Calu3 (cell line): Measurements from ENCODE around the gene EHBP1L1. TPM values are rescaled to one million over a fixed set of nuclear protein-coding genes. Genes with fewer than 3 reads are reported as not detected.

Experiments used
- BruUV-seq: library from RNA; stranded (reverse); fragments of 400-500 nt; replicated peaks from 2 replicates; lab custom pipeline; 2021; lab: Mats Ljungman, UMichigan
- CTCF ChIA-PET: fragments of 300-600 bp; sonication (Branson Sonifier 250); formaldehyde crosslinking; loops from one replicate; lab custom pipeline; 2022; ENCODE audit warnings: antibody characterized with exemption; lab: Charles Lee
- DNase-seq: peaks from one replicate; pipeline ENCODE4 v3.0.0; 2022
- H3K27ac Mint-ChIP-seq: one replicate; pipeline ENCODE4 v1.8.0; 2022; ENCODE audit warnings: mixed read lengths; ENCODE audit not compliant: unreplicated experiment
- H3K27me3 Mint-ChIP-seq: one replicate; pipeline ENCODE4 v1.8.0; 2022; ENCODE audit warnings: mixed read lengths; ENCODE audit not compliant: unreplicated experiment
- H3K36me3 Mint-ChIP-seq: one replicate; pipeline ENCODE4 v1.8.0; 2022; ENCODE audit warnings: mild to moderate bottlenecking, moderate library complexity, mixed read lengths; ENCODE audit not compliant: insufficient read depth, unreplicated experiment
- H3K4me1 Mint-ChIP-seq: one replicate; pipeline ENCODE4 v1.8.0; 2022; ENCODE audit warnings: mild to moderate bottlenecking, low read depth, mixed read lengths; ENCODE audit not compliant: unreplicated experiment
- H3K4me3 Mint-ChIP-seq: one replicate; pipeline ENCODE4 v1.8.0; 2022; ENCODE audit warnings: mild to moderate bottlenecking, low read depth, moderate library complexity, mixed read lengths; ENCODE audit not compliant: unreplicated experiment
- H3K9me3 Mint-ChIP-seq: one replicate; pipeline ENCODE4 v1.8.0; 2022; ENCODE audit warnings: low read depth, mixed read lengths; ENCODE audit not compliant: unreplicated experiment
- intact Hi-C: fragments of 100-400 bp; cut with micrococcal nuclease; formaldehyde crosslinking; loops from one replicate; pipeline ENCODE4 v1.10.0; 2022; ENCODE audit not compliant: unreplicated experiment
- total RNA-seq: library from RNA; stranded (reverse); gene quantifications from 2 replicates; pipeline ENCODE4 v1.2.3, GENCODE V29; 2022
- TF ChIP-seq, protein P1 (sequence below): fragments of 200-600 bp; IDR thresholded peaks from one replicate; pipeline ENCODE4 v1.8.0; 2022; ENCODE audit warnings: antibody characterized with exemption; ENCODE audit not compliant: unreplicated experiment

The EHBP1L1 gene
- total RNA-seq, 1 experiment from 2014 or later, result 73.7 TPM

DNA sequence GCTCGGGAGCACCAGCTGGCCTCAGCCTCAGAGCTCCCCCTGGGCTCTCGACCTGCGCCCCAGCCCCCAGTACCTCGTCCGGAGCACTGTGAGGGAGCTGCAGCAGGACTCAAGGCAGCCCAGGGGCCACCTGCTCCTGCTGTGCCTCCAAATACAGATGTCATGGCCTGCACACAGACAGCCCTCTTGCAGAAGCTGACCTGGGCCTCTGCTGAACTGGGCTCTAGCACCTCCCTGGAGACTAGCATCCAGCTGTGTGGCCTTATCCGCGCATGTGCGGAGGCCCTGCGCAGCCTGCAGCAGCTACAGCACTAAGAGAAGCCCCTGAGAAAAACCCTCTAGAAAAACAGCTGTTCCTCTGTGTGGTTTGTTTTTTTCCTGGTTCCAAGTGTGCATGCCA is 4.4 kb upstream of the EHBP1L1 start:
- Mint-ChIP-seq H3K9me3 (no peaks in the 10 kb centered on the region), H3K4me3 (peak overlapping the region; percentile 79), H3K27me3 (no peaks in the 10 kb centered on the region), H3K27ac (peak overlapping the region; percentile 88), H3K36me3 (peaks cover 83% of the 10 kb centered on the region), H3K4me1 (peaks cover 46% of the 10 kb centered on the region)
- DNase-seq, result no peak
- TF ChIP-seq, protein P1, sequence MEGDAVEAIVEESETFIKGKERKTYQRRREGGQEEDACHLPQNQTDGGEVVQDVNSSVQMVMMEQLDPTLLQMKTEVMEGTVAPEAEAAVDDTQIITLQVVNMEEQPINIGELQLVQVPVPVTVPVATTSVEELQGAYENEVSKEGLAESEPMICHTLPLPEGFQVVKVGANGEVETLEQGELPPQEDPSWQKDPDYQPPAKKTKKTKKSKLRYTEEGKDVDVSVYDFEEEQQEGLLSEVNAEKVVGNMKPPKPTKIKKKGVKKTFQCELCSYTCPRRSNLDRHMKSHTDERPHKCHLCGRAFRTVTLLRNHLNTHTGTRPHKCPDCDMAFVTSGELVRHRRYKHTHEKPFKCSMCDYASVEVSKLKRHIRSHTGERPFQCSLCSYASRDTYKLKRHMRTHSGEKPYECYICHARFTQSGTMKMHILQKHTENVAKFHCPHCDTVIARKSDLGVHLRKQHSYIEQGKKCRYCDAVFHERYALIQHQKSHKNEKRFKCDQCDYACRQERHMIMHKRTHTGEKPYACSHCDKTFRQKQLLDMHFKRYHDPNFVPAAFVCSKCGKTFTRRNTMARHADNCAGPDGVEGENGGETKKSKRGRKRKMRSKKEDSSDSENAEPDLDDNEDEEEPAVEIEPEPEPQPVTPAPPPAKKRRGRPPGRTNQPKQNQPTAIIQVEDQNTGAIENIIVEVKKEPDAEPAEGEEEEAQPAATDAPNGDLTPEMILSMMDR, result no peak
- BruUV-seq, result no TSS peak
- CTCF ChIA-PET, result interaction anchor here (0.8 to 4.0 kb wide), 2 partner anchors 30 to 44 kb away, joined by 4 to 39 read pairs; partner anchors contain the start of gene PCNX3
- intact Hi-C loops, result loop anchor here (2.0 kb wide), 1 partner anchor 31 kb away; no protein-coding TSS in a partner anchor

DNA sequence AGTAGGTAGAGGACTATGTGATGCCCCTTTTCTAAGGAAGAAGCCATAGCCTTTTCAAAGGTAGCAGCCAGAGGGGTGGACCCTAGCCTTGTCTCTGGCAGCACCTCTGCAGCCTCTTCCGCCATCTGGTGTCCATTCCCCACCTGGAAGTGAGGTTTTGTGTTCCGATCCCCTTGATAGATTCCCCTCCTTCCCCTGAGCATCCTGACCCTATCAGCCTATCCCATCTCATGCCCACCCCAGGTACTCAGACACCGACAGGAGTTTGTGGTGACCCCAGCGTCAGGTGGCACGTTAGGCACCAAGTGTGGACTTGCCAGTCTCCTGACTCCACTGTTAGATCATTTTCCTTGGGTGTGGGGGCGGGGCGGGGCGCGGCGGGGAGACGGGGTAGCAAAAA is 3.9 kb upstream of the EHBP1L1 start:
- peak overlapping the region; percentile 88 for H3K27ac Mint-ChIP-seq
- CTCF ChIA-PET, result interaction anchor here (0.7 to 4.0 kb wide), 4 partner anchors 31 to 77 kb away, joined by 3 to 39 read pairs (median 5); partner anchors contain the start of gene PCNX3
- H3K4me1 Mint-ChIP-seq, result peaks cover 46% of the 10 kb centered on the region
- H3K4me3 Mint-ChIP-seq, result peak overlapping the region; percentile 79
- no peaks in the 10 kb centered on the region for H3K27me3 Mint-ChIP-seq
- peaks cover 88% of the 10 kb centered on the region for H3K36me3 Mint-ChIP-seq
- TF ChIP-seq, protein P1, result peak; percentile 42
- peak; percentile 63 for DNase-seq
- BruUV-seq, result no TSS peak
- intact Hi-C loops, result loop anchor here (2.0 kb wide), 1 partner anchor 31 kb away; no protein-coding TSS in a partner anchor
- H3K9me3 Mint-ChIP-seq, result no peaks in the 10 kb centered on the region

DNA sequence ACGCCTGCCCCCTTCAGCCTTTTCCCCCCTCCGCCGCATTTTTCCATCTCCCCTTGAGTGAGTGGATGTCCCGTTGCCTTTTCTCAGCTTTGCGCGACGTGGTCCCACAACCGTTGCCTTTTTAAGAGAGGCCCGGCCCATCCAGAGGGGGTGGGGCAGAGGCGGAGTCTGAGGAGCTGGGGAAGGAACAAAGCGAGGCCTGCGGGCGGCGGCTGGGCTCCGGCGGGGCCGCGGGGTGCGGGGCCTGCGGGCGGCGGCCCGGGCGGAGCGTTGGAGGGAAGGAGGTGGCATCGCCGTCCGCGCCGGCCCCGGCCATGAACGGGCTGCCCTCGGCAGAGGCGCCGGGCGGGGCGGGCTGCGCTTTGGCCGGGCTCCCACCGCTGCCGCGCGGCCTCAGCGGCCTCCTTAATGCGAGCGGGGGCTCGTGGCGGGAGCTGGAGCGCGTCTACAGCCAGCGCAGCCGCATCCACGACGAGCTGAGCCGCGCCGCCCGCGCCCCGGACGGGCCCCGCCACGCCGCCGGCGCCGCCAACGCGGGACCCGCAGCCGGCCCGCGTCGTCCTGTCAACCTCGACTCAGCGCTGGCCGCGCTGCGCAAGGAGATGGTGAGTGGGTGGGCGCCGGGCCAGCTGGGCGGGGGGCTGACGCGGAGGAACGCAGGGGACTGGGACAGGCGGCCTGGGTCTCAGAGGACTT is 3.3 kb upstream of the EHBP1L1 start, which contains the start of gene FAM89B:
Gene FAM89B, plus strand, starts transcription at position 183 of the 696 bp plus-strand sequence. Its CDS starts 132 bp downstream, at position 315.
- peak; percentile 91 for DNase-seq

DNA sequence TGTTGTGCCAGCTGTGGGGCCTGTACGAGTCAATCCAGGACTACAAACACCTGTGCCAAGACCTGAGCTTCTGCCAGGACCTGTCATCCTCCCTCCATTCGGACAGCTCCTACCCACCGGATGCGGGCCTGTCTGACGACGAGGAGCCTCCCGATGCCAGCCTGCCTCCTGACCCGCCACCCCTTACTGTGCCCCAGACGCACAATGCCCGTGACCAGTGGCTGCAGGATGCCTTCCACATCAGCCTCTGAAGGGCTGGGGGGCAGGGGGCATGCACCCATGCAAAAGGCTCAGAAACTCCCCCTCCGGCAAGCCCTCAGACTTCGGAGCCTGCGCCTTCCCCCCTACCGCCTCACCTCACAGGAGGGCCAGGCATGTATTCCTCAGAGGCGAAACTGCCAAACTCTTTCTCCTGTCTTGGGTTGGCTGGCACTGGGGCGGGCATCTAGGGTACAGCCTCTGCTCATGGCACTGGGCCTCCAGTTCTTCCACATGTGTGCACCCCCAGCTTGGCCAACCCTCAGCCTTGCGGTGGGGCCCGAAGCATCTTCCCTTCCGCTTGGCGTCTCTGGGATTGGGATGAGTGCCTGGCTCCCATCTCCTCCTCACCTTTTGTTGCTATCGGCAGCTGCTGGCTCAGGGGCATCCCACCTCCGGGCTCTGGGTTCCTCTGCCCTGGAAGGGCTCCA is 2.3 kb upstream of the EHBP1L1 start:
- no peak for DNase-seq
- H3K4me3 Mint-ChIP-seq, result peak overlapping the region; percentile 79
- CTCF ChIA-PET, result interaction anchor here (1.1 to 4.0 kb wide), 4 partner anchors 20 to 42 kb away, joined by 3 to 39 read pairs (median 4); partner anchors contain the start of gene PCNX3
- H3K4me1 Mint-ChIP-seq, result peaks cover 49% of the 10 kb centered on the region
- TSS peak; percentile 8 for BruUV-seq
- intact Hi-C loops, result no loop called here
- peaks cover 98% of the 10 kb centered on the region for H3K36me3 Mint-ChIP-seq
- H3K9me3 Mint-ChIP-seq, result no peaks in the 10 kb centered on the region
- TF ChIP-seq, protein P1, result no peak
- H3K27ac Mint-ChIP-seq, result peak overlapping the region; percentile 77
- H3K27me3 Mint-ChIP-seq, result no peaks in the 10 kb centered on the region

More for the DNA sequence above, 3.3 kb upstream of the EHBP1L1 start, which contains the start of gene FAM89B:
- BruUV-seq, result no TSS peak
- Mint-ChIP-seq H3K36me3 (peaks cover 94% of the 10 kb centered on the region), H3K4me1 (peaks cover 46% of the 10 kb centered on the region), H3K27me3 (no peaks in the 10 kb centered on the region), H3K4me3 (peak within 1 kb of the TSS; percentile 79), H3K9me3 (no peaks in the 10 kb centered on the region), H3K27ac (peak within 1 kb of the TSS; percentile 88)
- CTCF ChIA-PET, result interaction anchor here (0.6 to 4.0 kb wide), 9 partner anchors 12 to 77 kb away, joined by 3 to 39 read pairs (median 4); partner anchors contain the start of gene PCNX3
- intact Hi-C loops, result no loop called here
- TF ChIP-seq, protein P1, result peak; percentile 4
